ENCODE measurements around the gene CPNE4. TPM values are rescaled to one million over a fixed set of nuclear protein-coding genes. Genes with fewer than 3 reads are reported as not detected.
"Not testable (repeated sequence)": the region's sequence is repeated elsewhere in the genome, so short reads cannot be mapped to it uniquely, and the experiment has no call there.

Gene CPNE4
- total RNA-seq, 1 donor from 2014 or later = 16.1 TPM

- Mint-ChIP-seq H3K27ac (ENCODE audit: unreplicated experiment) (no peak overlapping the region), H3K4me3 (no peak overlapping the region), H3K36me3 (ENCODE audit: low read depth) (no peaks in the 10 kb centered on the region), H3K4me1 (peaks cover 18% of the 10 kb centered on the region), H3K27me3 (ENCODE audit: low read depth) (no peaks in the 10 kb centered on the region), H3K9me3 (no peaks in the 10 kb centered on the region)
- TF ChIP-seq CTCF (conservative IDR thresholded peaks at IDR 0.05) = no peak
- DNase-seq (ENCODE audit: low read depth, low spot score) = no peak
Observed at GRCh38 chr3:131900891-131901290, 133.9 kb downstream of the CPNE4 start.

GRCh38 chr3:131899021-131899420 is 135.8 kb downstream of the CPNE4 start:
- Mint-ChIP-seq H3K4me1 (peaks cover 9% of the 10 kb centered on the region), H3K4me3 (no peak overlapping the region), H3K9me3 (no peaks in the 10 kb centered on the region), H3K36me3 (ENCODE audit: low read depth) (no peaks in the 10 kb centered on the region), H3K27me3 (ENCODE audit: low read depth) (no peaks in the 10 kb centered on the region), H3K27ac (ENCODE audit: unreplicated experiment) (no peak overlapping the region)
- TF ChIP-seq CTCF (conservative IDR thresholded peaks at IDR 0.05) = no peak
- no peak for DNase-seq (ENCODE audit: low read depth, low spot score)

- Mint-ChIP-seq H3K27ac (ENCODE audit: unreplicated experiment) (no peak overlapping the region), H3K9me3 (no peaks in the 10 kb centered on the region), H3K4me3 (no peak overlapping the region), H3K4me1 (peaks cover 4% of the 10 kb centered on the region), H3K36me3 (ENCODE audit: low read depth) (no peaks in the 10 kb centered on the region), H3K27me3 (ENCODE audit: low read depth) (no peaks in the 10 kb centered on the region)
- no peak for TF ChIP-seq CTCF (conservative IDR thresholded peaks at IDR 0.05)
- no peak for DNase-seq (ENCODE audit: low read depth, low spot score)
Observed at GRCh38 chr3:131898346-131898745, 136.5 kb downstream of the CPNE4 start.

- no peaks in the 10 kb centered on the region for H3K36me3 Mint-ChIP-seq (ENCODE audit: low read depth)
- DNase-seq (ENCODE audit: low read depth, low spot score) = no peak
- H3K9me3 Mint-ChIP-seq = peaks cover 4% of the 10 kb centered on the region
- H3K27ac Mint-ChIP-seq (ENCODE audit: unreplicated experiment) = no peak overlapping the region
- H3K4me3 Mint-ChIP-seq = no peak overlapping the region
- H3K4me1 Mint-ChIP-seq = peaks cover 4% of the 10 kb centered on the region
- H3K27me3 Mint-ChIP-seq (ENCODE audit: low read depth) = no peaks in the 10 kb centered on the region
- TF ChIP-seq CTCF (conservative IDR thresholded peaks at IDR 0.05) = no peak
Observed at GRCh38 chr3:131896285-131896684, 138.5 kb downstream of the CPNE4 start.

- TF ChIP-seq CTCF (conservative IDR thresholded peaks at IDR 0.05) = no peak
- Mint-ChIP-seq H3K27me3 (ENCODE audit: low read depth) (no peaks in the 10 kb centered on the region), H3K4me3 (no peak overlapping the region), H3K4me1 (peaks cover 4% of the 10 kb centered on the region), H3K27ac (ENCODE audit: unreplicated experiment) (no peak overlapping the region), H3K36me3 (ENCODE audit: low read depth) (no peaks in the 10 kb centered on the region), H3K9me3 (peaks cover 4% of the 10 kb centered on the region)
- no peak for DNase-seq (ENCODE audit: low read depth, low spot score)
Observed at GRCh38 chr3:131895766-131896165, 139.0 kb downstream of the CPNE4 start.

- Mint-ChIP-seq H3K4me3 (no peak overlapping the region), H3K27me3 (ENCODE audit: low read depth) (no peaks in the 10 kb centered on the region), H3K4me1 (no peaks in the 10 kb centered on the region), H3K9me3 (peaks cover 7% of the 10 kb centered on the region), H3K27ac (ENCODE audit: unreplicated experiment) (no peak overlapping the region), H3K36me3 (ENCODE audit: low read depth) (peaks cover 3% of the 10 kb centered on the region)
- peak; percentile 33 for TF ChIP-seq CTCF (conservative IDR thresholded peaks at IDR 0.05)
- DNase-seq (ENCODE audit: low read depth, low spot score) = no peak
Observed at GRCh38 chr3:131892331-131892730, 142.5 kb downstream of the CPNE4 start.

GRCh38 chr3:131885871-131886270 is 148.9 kb downstream of the CPNE4 start:
- H3K27me3 Mint-ChIP-seq (ENCODE audit: low read depth); DNase-seq (ENCODE audit: low read depth, low spot score); H3K4me1 Mint-ChIP-seq; H3K9me3 Mint-ChIP-seq; H3K4me3 Mint-ChIP-seq; H3K27ac Mint-ChIP-seq (ENCODE audit: unreplicated experiment); H3K36me3 Mint-ChIP-seq (ENCODE audit: low read depth): not testable (repeated sequence)

All from neural crest cell (in vitro differentiated cells).